Neural progenitor cell (in vitro differentiated cells): ENCODE measurements around the gene ERV3-1. TPM values are rescaled to one million over a fixed set of nuclear protein-coding genes. Genes with fewer than 3 reads are reported as not detected.

Source experiments
- DNase-seq: peaks from one replicate; pipeline ENCODE4 v3.0.0-alpha.2; 2016; ENCODE audit warnings: low spot score
- H2AFZ ChIP-seq: fragments of 200-600 bp; sonication (generic); replicated peaks from 2 replicates; pipeline ENCODE4 v1.6.1; 2016; ENCODE audit warnings: antibody characterized with exemption
- H3F3A ChIP-seq: fragments of 200-600 bp; sonication (generic); 2 replicates; pipeline ENCODE4 v1.6.1; 2016; ENCODE audit warnings: antibody characterized with exemption, low read depth
- H3K27ac ChIP-seq: fragments of 200-600 bp; sonication (generic); 2 replicates; pipeline ENCODE4 v1.5.1; 2016; ENCODE audit warnings: mild to moderate bottlenecking
- H3K27me3 ChIP-seq: fragments of 200-600 bp; sonication (generic); 2 replicates; pipeline ENCODE4 v1.6.1; 2016; ENCODE audit warnings: mild to moderate bottlenecking, moderate library complexity
- H3K36me3 ChIP-seq: fragments of 200-600 bp; sonication (generic); 2 replicates; pipeline ENCODE4 v1.5.1; 2016
- H3K4me1 ChIP-seq: fragments of 200-600 bp; sonication (generic); 2 replicates; pipeline ENCODE4 v1.6.1; 2016; ENCODE audit warnings: mixed run types
- H3K4me2 ChIP-seq: fragments of 200-600 bp; sonication (generic); 2 replicates; pipeline ENCODE4 v1.6.1; 2016
- H3K4me3 ChIP-seq: fragments of 200-600 bp; sonication (generic); 2 replicates; pipeline ENCODE4 v1.5.1; 2016
- H3K79me2 ChIP-seq: fragments of 200-600 bp; sonication (generic); 2 replicates; pipeline ENCODE4 v1.6.1; 2016; ENCODE audit warnings: low read depth
- H3K9ac ChIP-seq: fragments of 200-600 bp; sonication (generic); 2 replicates; pipeline ENCODE4 v1.6.1; 2016
- H3K9me3 ChIP-seq: fragments of 200-600 bp; sonication (generic); 2 replicates; pipeline ENCODE4 v1.5.1; 2016; ENCODE audit warnings: low read depth
- H4K20me1 ChIP-seq: fragments of 200-600 bp; sonication (generic); 2 replicates; pipeline ENCODE4 v1.6.1; 2016; ENCODE audit warnings: low read depth
- H3K27ac Mint-ChIP-seq: 3 replicates; pipeline ENCODE4 v1.8.0; 2021; ENCODE audit warnings: mixed read lengths
- H3K27me3 Mint-ChIP-seq: 2 replicates; pipeline ENCODE4 v1.8.0; 2022; ENCODE audit warnings: low read depth, mild to moderate bottlenecking, inconsistent platforms, moderate library complexity, mixed read lengths; ENCODE audit not compliant: insufficient read depth
- H3K36me3 Mint-ChIP-seq: 3 replicates; pipeline ENCODE4 v1.8.0; 2021; ENCODE audit warnings: mixed read lengths
- H3K4me1 Mint-ChIP-seq: 3 replicates; pipeline ENCODE4 v1.8.0; 2021; ENCODE audit warnings: mixed read lengths
- H3K4me3 Mint-ChIP-seq: 3 replicates; pipeline ENCODE4 v1.8.0; 2021; ENCODE audit warnings: mild to moderate bottlenecking, moderate library complexity, mixed read lengths
- H3K9me3 Mint-ChIP-seq: 3 replicates; pipeline ENCODE4 v1.8.0; 2020; ENCODE audit warnings: mixed read lengths
- EZH2 ChIP-seq: fragments of 200-600 bp; sonication (generic); IDR thresholded peaks from 2 replicates; pipeline ENCODE4 v1.6.1; 2017; ENCODE audit warnings: antibody characterized with exemption, mild to moderate bottlenecking, moderate library complexity
- EZH2phosphoT487 ChIP-seq: fragments of 200-600 bp; sonication (generic); IDR thresholded peaks from 2 replicates; pipeline ENCODE4 v1.6.1; 2017; ENCODE audit warnings: antibody characterized with exemption
- total RNA-seq: library from RNA; depleted of rRNA; stranded (reverse); fragments of >200 nt; gene quantifications from 2 replicates; pipeline ENCODE4 v1.2.3, GENCODE V29; 2015; ENCODE audit warnings: low replicate concordance
- TF ChIP-seq, protein P1 (sequence below): fragments of 200-600 bp; sonication (generic); IDR thresholded peaks from 2 replicates; pipeline ENCODE4 v1.5.1; 2017; ENCODE audit warnings: antibody characterized with exemption, mild to moderate bottlenecking

The ERV3-1 gene
- total RNA-seq, 1 donor from 2014 or later: 50.0 TPM

DNA sequence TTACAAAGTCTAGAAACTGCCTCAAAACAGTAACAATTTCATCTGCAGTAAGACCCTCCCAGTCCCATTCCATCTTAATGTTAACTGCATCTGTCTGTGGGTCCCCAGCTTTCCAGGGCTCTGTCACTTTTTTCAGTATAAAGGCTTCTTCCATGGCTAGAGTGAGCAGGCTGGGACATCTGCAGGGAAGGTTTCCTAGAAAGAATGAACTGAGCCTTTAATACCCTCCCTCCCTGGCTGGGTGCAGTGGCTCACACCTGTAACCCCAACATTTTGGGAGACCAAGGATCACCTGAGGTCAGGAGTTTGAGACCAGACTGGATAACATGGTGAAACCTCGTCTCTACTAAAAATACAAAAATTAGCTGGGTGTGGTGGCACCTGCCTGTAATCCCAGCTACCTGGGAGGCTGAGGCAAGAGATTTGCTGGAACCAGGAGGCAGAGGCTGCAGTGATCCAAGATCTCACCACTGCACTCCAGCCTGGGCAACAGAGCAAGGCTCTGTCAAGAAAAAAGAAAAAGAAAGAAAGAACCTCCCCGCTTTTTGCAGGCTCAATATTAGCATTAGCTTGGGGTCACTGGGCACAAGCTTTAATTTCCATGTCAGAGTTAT is 3.4 kb downstream of the ERV3-1 start:
- Mint-ChIP-seq H3K36me3 (peaks cover 67% of the 10 kb centered on the region), H3K4me1 (peaks cover 16% of the 10 kb centered on the region), H3K4me3 (no peak overlapping the region), H3K27me3 (peaks cover 11% of the 10 kb centered on the region), H3K27ac (no peak overlapping the region), H3K9me3 (peaks cover 67% of the 10 kb centered on the region)
- Histone ChIP-seq H3K9me3 (peaks cover 16% of the 10 kb centered on the region), H3K79me2 (peaks cover 71% of the 10 kb centered on the region), H2AFZ (no peak overlapping the region), H4K20me1 (peaks cover 7% of the 10 kb centered on the region), H3K36me3 (peaks cover 12% of the 10 kb centered on the region), H3F3A (peaks cover 6% of the 10 kb centered on the region), H3K4me1 (peaks cover 8% of the 10 kb centered on the region), H3K27me3 (no peaks in the 10 kb centered on the region), H3K27ac (no peak overlapping the region), H3K4me3 (no peak overlapping the region), H3K4me2 (no peak overlapping the region), H3K9ac (no peak overlapping the region)
- DNase-seq: no peak
- TF ChIP-seq EZH2phosphoT487 (no peak), EZH2 (no peak)
- TF ChIP-seq, protein P1, sequence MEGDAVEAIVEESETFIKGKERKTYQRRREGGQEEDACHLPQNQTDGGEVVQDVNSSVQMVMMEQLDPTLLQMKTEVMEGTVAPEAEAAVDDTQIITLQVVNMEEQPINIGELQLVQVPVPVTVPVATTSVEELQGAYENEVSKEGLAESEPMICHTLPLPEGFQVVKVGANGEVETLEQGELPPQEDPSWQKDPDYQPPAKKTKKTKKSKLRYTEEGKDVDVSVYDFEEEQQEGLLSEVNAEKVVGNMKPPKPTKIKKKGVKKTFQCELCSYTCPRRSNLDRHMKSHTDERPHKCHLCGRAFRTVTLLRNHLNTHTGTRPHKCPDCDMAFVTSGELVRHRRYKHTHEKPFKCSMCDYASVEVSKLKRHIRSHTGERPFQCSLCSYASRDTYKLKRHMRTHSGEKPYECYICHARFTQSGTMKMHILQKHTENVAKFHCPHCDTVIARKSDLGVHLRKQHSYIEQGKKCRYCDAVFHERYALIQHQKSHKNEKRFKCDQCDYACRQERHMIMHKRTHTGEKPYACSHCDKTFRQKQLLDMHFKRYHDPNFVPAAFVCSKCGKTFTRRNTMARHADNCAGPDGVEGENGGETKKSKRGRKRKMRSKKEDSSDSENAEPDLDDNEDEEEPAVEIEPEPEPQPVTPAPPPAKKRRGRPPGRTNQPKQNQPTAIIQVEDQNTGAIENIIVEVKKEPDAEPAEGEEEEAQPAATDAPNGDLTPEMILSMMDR: no peak

DNA sequence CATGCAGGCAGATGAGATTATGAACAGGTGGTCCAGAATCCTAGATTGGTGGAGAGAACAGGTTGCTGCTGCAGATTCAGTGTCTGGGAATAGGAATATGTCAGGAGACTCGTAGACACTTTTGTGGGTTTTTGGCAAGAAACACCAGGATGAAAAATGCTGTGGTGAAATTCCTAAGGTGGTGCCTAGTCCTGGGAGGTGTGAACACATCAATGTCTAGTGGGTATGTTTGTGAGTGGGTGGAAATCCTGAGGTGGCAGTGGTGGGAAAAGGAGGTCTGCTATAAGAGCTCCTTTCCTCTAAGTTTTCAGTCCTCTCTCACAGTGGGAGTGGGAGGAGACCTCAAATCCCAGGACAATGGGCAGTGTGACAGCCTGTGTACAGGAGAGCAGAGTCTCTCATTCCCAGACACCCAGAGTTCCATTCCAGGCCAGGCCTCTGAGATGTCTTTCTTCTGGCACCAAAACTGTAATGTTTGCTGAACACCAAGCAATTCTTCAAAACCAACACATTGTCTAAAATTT is 5.1 kb downstream of the ERV3-1 start:
- Histone ChIP-seq H3F3A (peaks cover 5% of the 10 kb centered on the region), H3K9me3 (peaks cover 16% of the 10 kb centered on the region), H3K27ac (no peak overlapping the region), H4K20me1 (peaks cover 7% of the 10 kb centered on the region), H3K27me3 (no peaks in the 10 kb centered on the region), H3K4me3 (no peak overlapping the region), H3K9ac (no peak overlapping the region), H2AFZ (no peak overlapping the region), H3K4me2 (no peak overlapping the region), H3K79me2 (peaks cover 71% of the 10 kb centered on the region), H3K36me3 (peaks cover 12% of the 10 kb centered on the region), H3K4me1 (peaks cover 8% of the 10 kb centered on the region)
- Mint-ChIP-seq H3K9me3 (peaks cover 84% of the 10 kb centered on the region), H3K27me3 (peaks cover 11% of the 10 kb centered on the region), H3K4me1 (peaks cover 10% of the 10 kb centered on the region), H3K36me3 (peaks cover 81% of the 10 kb centered on the region), H3K27ac (no peak overlapping the region), H3K4me3 (no peak overlapping the region)
- no peak for DNase-seq
- TF ChIP-seq EZH2phosphoT487: no peak
- TF ChIP-seq EZH2: no peak
- TF ChIP-seq, protein P1: no peak

DNA sequence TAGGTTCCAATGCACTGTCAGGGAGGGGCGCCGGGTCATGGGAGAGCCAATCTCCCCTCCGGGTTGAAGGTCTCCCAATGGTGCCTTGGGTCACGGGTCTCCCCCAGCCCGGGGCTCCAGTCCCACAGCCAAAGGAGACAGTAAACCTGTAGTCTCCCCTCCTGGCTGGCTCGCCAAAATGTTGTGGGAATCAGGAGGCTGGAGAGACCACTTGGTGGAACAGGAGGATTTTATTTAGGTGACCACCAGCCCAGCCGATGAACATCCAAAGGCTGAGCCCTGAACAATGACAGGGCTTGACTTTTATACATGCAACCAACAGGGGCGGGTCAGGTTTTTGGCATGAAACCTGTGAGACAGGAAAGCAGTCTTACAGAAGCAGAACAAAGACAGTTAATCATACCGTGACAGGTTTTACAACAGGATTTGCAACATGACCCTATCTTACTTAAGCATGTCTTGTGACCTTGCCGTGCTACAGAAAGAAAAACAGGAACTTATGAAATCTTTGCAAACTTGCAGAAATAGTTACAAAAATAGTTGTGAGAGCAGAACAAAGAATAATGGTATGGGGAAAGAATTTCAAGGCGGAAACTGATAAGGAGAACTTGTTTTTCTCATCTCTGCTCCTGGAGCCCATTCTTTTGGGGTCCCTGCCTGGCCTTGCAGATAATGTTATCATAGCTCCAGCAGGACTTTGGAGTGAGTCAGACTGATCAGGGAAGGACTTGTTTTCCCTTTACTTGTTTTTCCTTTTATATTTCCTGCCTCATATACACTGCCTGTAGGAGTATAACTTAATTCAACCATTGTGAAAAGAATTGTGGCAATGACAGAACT is 7.1 kb downstream of the ERV3-1 start:
- no peaks in the 10 kb centered on the region for H3K27me3 ChIP-seq
- no peak overlapping the region for H3K4me2 ChIP-seq
- H3K36me3 ChIP-seq: peaks cover 12% of the 10 kb centered on the region
- peaks cover 10% of the 10 kb centered on the region for H3K27me3 Mint-ChIP-seq
- H3K4me1 ChIP-seq: no peaks in the 10 kb centered on the region
- H3F3A ChIP-seq: no peaks in the 10 kb centered on the region
- H3K9ac ChIP-seq: no peak overlapping the region
- H3K79me2 ChIP-seq: peaks cover 53% of the 10 kb centered on the region
- H3K4me3 ChIP-seq: no peak overlapping the region
- no peaks in the 10 kb centered on the region for H3K4me1 Mint-ChIP-seq
- H4K20me1 ChIP-seq: no peaks in the 10 kb centered on the region
- no peak overlapping the region for H3K4me3 Mint-ChIP-seq
- H3K36me3 Mint-ChIP-seq: peaks cover 77% of the 10 kb centered on the region
- no peak overlapping the region for H3K27ac ChIP-seq
- H3K9me3 ChIP-seq: peaks cover 22% of the 10 kb centered on the region
- no peak overlapping the region for H2AFZ ChIP-seq
- H3K9me3 Mint-ChIP-seq: peaks cover 84% of the 10 kb centered on the region
- no peak for TF ChIP-seq EZH2phosphoT487
- no peak for TF ChIP-seq EZH2
- TF ChIP-seq, protein P1: no peak
- DNase-seq: no peak
- H3K27ac Mint-ChIP-seq: no peak overlapping the region
